ENCODE data around the gene RPE65.
A peak's percentile ranks its signal among the peaks of the same experiment; 100 is the strongest.
"Not testable (repeated sequence)": the region's sequence is repeated elsewhere in the genome, so short reads cannot be mapped to it uniquely, and the experiment has no call there.

RPE65 gene

DNA sequence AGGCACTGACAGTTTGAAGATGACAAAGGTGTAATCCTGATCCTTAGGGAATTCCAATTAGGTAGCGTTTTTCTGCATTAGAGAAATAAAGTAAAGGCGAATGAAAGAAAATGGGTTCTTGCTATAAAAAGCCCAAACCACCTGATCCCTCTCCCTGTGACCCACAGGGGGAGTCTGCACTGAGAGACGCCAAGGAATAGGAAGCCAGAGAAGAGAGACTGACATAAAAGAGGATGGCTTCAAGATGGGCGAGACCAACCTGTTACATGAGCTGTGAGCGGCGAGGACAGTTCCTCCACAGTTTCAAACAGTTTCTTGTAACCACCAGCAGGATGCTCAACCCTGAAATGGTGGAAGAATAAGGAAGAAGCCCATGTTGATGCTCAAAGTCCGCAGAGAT is 1.4 kb downstream of the RPE65 start:
- FAIRE-seq: no peak

DNA sequence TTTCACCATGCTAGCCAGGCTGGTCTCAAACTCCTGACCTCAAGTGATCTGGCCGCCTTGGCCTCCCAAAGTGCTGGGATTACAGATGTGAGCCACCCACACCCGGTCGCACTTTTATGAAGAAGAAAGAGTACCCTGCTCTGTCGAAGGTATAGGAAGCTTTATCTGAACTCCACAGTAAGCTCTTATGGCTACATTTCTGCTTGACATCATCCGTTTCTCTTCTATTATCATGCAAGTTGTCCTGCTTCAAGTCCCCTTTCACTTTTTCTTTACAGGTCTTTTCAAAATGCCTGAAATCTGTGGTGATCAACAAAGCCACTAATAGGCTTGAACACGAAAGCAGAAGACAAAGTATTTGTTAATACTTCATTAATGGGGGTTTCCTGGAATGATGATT is 4.0 kb downstream of the RPE65 start:
- no peak for FAIRE-seq

DNA sequence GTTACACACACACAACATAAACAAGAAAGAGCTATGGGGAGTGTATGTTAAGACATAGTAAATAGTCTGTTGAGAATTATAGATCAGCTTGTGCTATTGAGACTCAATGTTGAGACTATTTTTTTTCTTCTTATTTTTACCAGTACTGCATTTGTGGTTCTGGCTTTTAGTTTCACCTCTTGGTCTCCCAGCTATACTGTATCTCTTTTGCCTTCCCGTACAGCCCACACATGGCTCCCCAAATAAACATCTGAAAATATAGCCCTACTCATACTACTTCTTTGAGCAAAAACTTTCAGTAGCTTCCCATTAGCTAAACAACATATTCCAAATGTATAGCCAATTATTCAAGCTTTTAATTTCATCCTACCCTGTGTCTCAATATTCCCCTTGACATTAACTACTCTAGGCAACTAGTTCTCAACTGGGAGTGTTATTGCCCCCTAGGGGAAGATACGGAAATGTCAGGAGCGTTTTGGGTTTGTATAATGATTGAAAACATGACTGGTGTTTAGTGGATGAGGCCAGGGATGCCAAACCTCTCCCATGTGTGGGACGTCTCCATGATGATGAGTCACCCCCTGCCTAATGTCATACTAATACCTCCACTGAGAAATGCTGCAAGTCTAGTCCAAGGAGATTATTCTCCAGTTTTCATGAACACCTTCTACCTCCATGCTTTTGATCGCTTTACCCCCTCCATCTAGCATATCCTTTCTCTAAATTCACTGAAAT is 6.8 kb downstream of the RPE65 start:
- FAIRE-seq: peak; percentile 93

DNA sequence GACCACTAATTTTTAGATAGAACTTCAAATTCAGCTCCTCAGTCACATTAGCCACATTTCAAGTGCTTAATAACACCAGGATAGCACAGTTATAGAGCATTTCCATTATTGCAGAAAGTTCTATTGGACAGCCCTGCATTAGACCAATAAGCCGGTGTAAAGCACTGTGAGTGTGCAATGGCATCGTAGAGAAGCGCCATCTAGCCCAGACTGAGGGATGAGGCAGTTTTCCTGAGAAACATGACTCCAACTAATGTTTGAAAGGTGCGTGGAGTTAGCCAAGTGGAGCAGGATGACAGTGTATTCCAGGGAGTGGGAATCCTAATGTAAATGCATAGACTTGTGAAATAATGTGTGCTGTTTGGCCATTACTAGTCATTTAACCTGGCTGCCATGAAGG is 7.7 kb downstream of the RPE65 start:
- FAIRE-seq: no peak

DNA sequence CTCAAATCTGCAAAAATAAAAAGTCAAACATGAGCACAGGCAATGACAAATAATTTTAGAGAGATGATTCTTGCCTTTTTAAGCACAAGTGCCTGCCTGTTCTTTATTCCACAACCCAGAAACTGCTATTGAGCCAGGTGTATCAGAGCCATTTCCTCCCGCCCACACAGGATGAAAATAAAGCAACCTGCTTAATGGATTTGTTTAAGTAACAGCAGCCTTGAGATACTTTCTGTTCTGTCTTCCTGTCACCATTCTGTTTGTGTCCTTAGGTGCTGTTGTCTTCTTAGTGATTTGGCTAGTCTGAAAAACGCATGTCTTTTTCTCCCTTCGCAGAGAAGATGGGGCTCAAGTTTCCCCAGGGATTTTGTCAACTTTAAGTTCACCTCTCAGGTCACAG is 11.4 kb downstream of the RPE65 start:
- no peak for FAIRE-seq

DNA sequence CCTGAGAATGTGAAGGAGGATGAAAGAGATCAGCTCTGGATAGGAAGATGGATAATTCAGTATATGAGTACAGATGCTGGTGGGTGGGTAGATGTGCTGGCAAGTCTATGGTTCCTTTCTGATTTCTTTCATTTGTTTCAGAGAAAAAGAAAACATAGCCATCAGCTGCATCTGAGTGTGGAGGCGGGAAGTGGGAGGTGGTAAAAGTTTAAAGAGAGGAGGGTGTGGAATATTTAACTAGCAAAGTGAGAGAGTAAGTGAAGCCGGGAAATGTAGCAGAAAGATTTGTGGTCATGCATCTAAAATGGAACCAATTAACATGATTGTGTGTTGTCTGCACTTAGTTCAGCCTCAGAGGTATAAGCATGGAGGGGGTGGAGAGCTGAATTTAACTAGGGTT is 16.4 kb downstream of the RPE65 start:
- no peak for FAIRE-seq

DNA sequence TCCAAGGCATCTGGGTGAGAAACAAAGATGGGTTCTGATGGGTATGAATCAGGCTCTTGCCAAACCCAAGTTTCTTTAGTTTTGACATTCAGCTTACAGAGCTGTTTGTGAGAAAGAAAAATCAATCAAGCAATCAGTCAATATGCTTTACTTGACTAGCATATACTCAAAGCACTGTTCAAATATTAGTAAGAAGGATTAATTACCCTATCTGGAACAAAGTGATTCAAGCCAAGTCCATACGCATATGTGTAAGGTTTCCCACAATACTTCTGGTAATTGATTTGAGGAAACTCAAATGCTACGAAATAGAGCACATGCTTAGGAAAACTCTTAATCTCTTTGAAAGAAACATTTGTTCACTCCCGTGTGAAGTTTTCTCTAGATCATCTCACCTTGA is 18.7 kb downstream of the RPE65 start:
- no peak for FAIRE-seq

DNA sequence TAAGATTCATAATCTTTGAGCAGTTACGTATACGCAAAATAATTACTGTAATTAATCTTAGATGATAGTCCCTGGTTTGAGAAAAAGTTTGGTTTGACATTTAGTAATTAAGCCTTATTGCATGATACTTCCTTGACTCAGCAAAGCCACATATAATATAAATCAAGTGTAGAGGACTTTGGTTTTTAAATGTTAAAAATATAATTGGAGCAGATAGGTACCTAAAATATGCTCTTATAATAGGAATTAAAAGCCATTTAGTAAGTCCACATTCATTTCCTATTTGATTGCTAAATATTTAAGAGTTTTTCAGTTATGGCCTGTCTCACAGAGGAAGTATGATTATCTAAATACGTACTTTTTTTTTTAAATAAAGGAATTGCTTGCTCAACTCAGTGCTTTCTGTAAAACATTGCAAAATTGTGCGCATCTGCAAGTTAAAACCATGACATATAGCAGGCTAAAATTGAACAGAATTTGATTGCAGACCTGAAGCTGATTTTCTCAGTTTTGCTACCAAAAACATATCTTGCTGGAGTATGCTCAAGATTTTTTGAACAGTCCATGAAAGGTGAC is 20.4 kb downstream of the RPE65 start:
- FAIRE-seq: no peak

DNA sequence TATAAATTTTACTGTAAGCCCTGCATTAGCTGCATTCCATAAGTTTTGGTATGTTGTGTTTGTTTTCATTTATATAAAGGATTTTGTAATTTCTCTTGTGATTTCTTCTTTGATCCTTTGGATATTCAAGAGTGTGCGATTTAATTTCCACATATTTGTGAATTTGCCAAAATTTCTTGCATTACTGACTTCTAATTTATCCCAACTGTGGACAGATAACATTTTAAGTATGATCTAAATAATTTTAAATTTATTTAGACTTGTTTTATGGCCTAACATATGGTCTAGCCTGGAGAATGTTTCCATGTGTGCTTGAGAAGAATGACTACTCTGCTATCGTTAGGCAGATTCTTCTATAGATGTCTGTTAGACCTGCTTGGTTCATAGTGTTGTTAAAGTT is 23.2 kb downstream of the RPE65 start:
- no peak for FAIRE-seq

DNA sequence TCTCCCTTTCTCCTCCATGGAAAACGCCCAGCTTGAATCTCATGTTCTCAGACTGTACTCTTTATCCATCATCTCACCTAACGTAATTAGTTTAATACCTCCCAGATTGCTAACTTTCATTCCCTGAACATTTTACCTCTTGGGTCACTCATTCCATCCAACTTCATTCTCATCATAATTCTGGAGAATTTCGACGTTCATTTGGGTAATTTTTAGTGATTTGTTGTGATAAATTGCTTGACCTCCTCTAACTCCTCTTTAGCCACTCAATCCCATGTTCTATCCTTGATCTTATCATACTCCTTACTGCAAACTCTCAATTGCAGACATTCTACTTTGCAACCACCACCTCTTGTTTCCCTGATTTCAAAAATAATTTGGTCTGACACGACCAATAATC is 28.4 kb downstream of the RPE65 start:
- FAIRE-seq: no peak

DNA sequence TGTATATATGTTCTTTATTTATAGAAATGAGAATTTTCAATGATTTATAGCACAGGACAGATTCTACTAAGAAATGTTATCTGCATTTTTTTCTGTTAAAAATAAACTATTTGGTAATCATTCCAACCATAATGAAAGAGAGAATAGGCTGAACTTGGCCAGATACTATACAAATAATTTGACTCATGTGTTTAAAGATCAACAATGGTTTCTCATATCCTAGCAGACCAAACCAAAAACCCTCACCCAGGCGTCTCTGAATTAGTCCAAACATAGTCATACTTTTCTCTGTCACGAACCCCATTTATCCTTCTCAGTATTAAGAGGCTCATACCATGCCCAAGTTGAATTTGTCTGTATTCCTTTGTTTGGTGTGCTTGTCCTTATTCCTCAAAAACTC is 40.3 kb downstream of the RPE65 start:
- no peak for FAIRE-seq

DNA sequence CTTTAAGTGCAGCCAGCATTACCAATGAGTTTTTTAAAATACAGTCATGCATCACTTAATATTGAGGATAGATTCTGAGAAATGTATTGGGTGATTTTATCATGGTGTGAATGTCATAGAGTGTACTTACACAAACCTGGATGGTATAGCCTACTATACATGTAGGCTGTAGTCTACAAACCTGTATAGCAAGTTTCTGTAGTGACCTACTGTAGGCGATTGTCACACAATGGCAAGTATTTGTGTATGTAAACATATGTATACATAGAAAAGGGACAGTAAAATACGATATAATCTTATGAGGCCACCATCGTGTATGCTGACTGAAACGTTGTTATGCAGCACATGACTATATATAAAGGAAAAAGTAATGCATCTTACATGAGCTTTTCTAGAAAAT is 48.2 kb downstream of the RPE65 start:
- no peak for FAIRE-seq

DNA sequence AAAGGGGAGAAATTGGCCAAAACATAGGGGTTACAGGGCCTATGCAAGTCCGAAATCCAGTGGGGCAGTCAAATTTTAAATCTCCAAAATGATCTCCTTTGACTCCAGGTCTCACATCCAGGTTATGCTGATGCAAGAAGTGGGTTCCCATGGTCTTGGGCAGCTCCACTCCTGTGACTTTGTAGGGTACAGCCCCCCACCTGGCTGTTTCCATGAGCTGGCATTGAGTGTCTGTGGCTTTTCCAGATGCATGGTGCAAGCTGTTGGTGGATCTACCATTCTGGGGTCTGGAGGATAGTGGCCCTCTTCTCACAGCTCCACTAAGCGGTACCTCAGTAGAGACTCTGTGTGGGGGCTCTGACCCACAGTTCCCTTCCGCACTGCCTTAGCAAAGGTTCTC is 54.2 kb downstream of the RPE65 start:
- peak; percentile 39 for FAIRE-seq

DNA sequence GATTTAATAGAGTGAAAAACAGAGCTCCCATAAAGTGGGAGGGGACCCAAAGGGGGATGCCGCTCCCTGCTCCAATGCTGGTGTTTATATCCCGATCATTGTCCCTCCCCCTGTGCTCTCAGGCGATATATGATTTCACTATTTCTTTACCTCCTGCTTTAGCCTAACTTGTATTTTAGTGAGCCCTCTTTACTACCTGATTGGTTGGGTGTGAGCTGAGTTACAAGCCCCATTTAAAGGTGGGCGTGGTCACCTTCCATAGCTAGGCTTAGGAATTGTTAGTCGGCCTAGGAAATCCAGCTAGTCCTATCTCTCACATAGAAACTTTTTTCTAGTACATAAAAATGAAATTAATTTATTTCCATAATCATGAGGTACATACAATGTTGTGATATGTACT is 57.3 kb downstream of the RPE65 start:
- FAIRE-seq: peak; percentile 97

DNA sequence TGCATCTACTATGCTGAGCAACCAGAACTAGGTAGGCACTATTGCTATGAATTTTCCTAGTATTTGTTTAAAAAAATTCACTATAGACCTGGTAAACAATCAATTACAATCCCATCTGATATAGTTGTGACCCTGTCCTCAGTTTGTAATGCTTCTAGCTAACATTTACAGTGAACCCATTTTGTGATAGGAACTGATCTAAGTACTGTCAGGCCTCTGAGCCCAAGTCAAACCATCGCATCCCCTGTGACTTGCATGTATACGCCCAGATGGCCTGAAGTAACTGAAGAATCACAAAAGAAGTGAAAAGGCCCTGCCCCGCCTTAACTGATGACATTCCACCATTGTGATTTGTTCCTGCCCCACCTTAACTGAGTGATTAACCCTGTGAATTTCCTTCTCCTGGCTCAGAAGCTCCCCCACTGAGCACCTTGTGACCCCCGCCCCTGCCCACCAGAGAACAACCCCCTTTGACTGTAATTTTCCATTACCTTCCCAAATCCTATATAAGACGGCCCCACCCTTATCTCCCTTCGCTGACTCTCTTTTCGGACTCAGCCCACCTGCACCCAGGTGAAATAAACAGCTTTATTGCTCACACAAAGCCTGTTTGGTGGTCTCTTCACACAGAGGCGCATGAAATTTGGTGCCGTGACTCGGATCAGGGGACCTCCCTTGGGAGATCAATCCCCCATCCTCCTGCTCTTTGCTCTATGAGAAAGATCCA is 63.8 kb downstream of the RPE65 start:
- FAIRE-seq: not testable (repeated sequence)

DNA sequence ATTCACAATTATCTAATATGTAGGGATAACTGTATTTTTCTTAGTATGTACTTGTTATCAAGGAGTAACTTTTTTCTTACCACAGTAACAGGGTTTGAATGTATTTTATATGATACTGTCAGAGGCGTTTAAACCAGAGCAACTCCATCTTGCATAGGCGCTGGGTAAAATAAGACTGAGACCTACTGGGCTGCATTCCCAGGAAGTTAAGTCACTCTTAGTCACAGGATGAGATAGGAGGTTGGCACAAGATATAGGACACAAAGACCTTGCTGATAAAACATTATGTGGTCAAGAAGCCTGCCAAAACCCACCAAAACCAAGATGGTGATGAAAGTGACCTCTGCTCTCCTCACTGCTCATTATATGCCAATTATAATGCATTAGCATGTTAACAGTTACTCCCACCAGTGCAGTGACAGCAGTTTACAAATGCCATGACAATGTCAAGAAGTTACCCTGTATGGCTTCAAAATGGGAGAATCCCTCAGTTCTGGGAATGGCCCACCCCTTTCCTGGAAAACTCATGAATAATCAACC is 64.8 kb downstream of the RPE65 start:
- FAIRE-seq: no peak

DNA sequence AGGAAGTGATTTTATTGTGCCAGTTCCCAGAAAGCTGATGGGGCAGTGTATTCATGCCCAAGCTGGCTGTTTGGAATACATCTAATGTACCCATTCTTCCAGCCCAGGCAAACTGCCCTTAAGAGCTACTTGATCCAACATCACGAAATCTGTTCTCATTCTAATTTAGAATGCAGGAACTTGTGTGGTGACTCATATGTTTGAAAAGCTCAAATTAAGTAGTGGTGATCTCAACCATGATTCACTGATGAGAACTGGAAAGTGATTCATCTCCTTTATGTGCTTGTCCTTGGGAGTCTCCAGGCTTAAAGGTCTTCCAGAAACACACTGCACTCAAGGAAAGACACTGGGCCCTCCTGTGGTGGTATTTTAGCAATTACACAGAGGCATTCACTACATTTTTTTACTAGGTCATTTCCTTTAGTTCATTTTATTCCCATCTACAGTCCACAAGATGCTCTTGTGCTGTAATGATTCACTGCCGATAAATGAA is 65.4 kb downstream of the RPE65 start:
- peak; percentile 100 for FAIRE-seq

DNA sequence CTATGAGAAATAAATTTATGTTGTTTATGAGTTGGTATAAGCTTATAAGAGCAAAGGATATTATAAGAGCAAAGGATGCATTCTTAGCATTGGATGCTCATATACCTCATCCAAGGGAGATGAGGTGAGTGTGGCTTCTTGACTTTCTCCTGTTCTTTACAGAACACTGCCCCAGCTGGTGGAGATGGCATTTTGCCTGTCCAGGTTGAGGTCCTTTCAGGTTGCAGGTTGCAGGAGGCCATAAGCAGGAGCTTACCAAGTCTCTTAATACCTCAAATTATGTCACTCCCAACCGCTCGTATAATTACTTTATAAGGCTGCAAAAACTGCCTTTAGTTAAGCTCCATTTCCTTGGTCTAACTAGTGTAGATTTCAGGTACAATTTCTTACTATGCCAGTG is 66.7 kb downstream of the RPE65 start:
- FAIRE-seq: no peak

DNA sequence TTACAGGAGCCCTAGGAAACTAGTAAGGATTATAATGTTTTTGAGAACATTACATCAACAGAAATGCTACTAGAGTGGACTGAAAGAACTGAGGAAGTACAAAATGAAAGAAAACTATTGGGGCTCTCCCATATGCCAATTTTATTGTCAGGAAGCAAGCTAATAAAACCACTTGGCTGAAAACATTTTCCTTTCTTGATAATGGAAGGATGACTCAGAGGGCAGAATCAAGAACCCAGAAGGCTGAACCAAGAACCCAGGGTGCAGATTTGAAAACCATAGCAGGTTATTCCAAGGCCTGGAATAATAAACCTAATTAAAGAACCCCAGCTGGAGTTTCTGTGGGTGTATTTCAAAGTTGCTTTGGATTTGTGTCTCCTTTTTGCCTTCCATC is 70.7 kb downstream of the RPE65 start:
- peak; percentile 96 for FAIRE-seq

All from A204.1 (cell line).